Mesodermal cell (in vitro differentiated cells): ENCODE measurements around the gene RHOBTB3.

ENCODE experiments used
- H3K27ac ChIP-seq: 2 replicates; pipeline ENCODE4 v1.7.0; 2013; ENCODE audit warnings: mild to moderate bottlenecking, low read depth, low read length, moderate library complexity; ENCODE audit not compliant: severe bottlenecking
- H3K36me3 ChIP-seq: 2 replicates; pipeline ENCODE4 v1.7.1; 2013; ENCODE audit warnings: mild to moderate bottlenecking, low read length, moderate library complexity; ENCODE audit not compliant: control insufficient read depth, insufficient read depth
- H3K4me1 ChIP-seq: one replicate; pipeline ENCODE4 v1.7.1; 2013; ENCODE audit warnings: mild to moderate bottlenecking, low read length; ENCODE audit not compliant: insufficient read depth, control insufficient read depth, poor library complexity, severe bottlenecking
- H3K4me3 ChIP-seq: 2 replicates; pipeline ENCODE4 v1.7.0; 2013; ENCODE audit warnings: low read length, control low read depth, mild to moderate bottlenecking; ENCODE audit not compliant: insufficient read depth, poor library complexity, severe bottlenecking; ENCODE audit errors: extremely low read depth
- H3K9me3 ChIP-seq: 2 replicates; pipeline ENCODE4 v1.7.1; 2013; ENCODE audit warnings: mild to moderate bottlenecking, low read length, moderate library complexity; ENCODE audit not compliant: control insufficient read depth
- WGBS, 2 experiments: methylation state at CpG; one replicate each; pipeline ENCODE4 v1.1.5; 2013; ENCODE audit warnings: missing lambda C conversion rate in 2 of 2; ENCODE audit not compliant: insufficient coverage in 2 of 2; 5-methylcytosine and 5-hydroxymethylcytosine counted together

Gene RHOBTB3

GRCh38 chr5:95748133-95748532, 17.0 kb downstream of the RHOBTB3 start:
- peaks cover 78% of the 10 kb centered on the region for H3K36me3 ChIP-seq
- H3K4me3 ChIP-seq: no peak overlapping the region
- no peaks in the 10 kb centered on the region for H3K4me1 ChIP-seq
- WGBS, 2 experiments: 29 to 67% methylated on average over 1 of the region's 2 CpGs
- H3K27ac ChIP-seq: no peak overlapping the region
- no peaks in the 10 kb centered on the region for H3K9me3 ChIP-seq

- H3K4me1 ChIP-seq: peaks cover 12% of the 10 kb centered on the region
- no peak overlapping the region for H3K4me3 ChIP-seq
- peaks cover 80% of the 10 kb centered on the region for H3K36me3 ChIP-seq
- WGBS, 2 experiments: 70 to 100% methylated on average over 1 to 2 of the region's 2 CpGs
- no peaks in the 10 kb centered on the region for H3K9me3 ChIP-seq
- no peak overlapping the region for H3K27ac ChIP-seq
Observed at GRCh38 chr5:95754545-95754944, 23.4 kb downstream of the RHOBTB3 start.

- peak overlapping the region; percentile 13 for H3K27ac ChIP-seq
- peaks cover 62% of the 10 kb centered on the region for H3K36me3 ChIP-seq
- WGBS, 2 experiments: 79 to 87% methylated on average over 3 to 5 of the region's 10 CpGs
- no peak overlapping the region for H3K4me3 ChIP-seq
- peaks cover 37% of the 10 kb centered on the region for H3K4me1 ChIP-seq
- H3K9me3 ChIP-seq: no peaks in the 10 kb centered on the region
Observed at GRCh38 chr5:95759005-95759404, 27.9 kb downstream of the RHOBTB3 start.

GRCh38 chr5:95759634-95760033, 28.5 kb downstream of the RHOBTB3 start:
- H3K4me3 ChIP-seq: no peak overlapping the region
- peak overlapping the region; percentile 57 for H3K27ac ChIP-seq
- H3K36me3 ChIP-seq: peaks cover 58% of the 10 kb centered on the region
- no peaks in the 10 kb centered on the region for H3K9me3 ChIP-seq
- WGBS, 2 experiments: 100% methylated on average over 1 of the region's 2 CpGs; no CpG with 5 or more reads in 1 of the 2 experiments
- H3K4me1 ChIP-seq: peaks cover 37% of the 10 kb centered on the region

GRCh38 chr5:95760273-95761191, 29.4 kb downstream of the RHOBTB3 start:
- Histone ChIP-seq H3K27ac (peak overlapping the region; percentile 57), H3K4me3 (no peak overlapping the region), H3K9me3 (no peaks in the 10 kb centered on the region), H3K36me3 (peaks cover 60% of the 10 kb centered on the region), H3K4me1 (peaks cover 37% of the 10 kb centered on the region)
- 100% methylated on average over 3 of the region's 3 CpGs; no CpG with 5 or more reads in 1 of the 2 experiments for WGBS, 2 experiments

GRCh38 chr5:95761771-95762651, 30.9 kb downstream of the RHOBTB3 start:
- peaks cover 37% of the 10 kb centered on the region for H3K4me1 ChIP-seq
- H3K9me3 ChIP-seq: no peaks in the 10 kb centered on the region
- H3K27ac ChIP-seq: no peak overlapping the region
- H3K4me3 ChIP-seq: no peak overlapping the region
- H3K36me3 ChIP-seq: peaks cover 51% of the 10 kb centered on the region
- WGBS, 2 experiments: no CpG with 5 or more reads among the region's 1 CpG

- Histone ChIP-seq H3K4me1 (peaks cover 37% of the 10 kb centered on the region), H3K4me3 (no peak overlapping the region), H3K9me3 (no peaks in the 10 kb centered on the region), H3K36me3 (peaks cover 51% of the 10 kb centered on the region), H3K27ac (no peak overlapping the region)
- WGBS, 2 experiments: 98 to 100% methylated on average over 1 to 5 of the region's 5 CpGs
Observed at GRCh38 chr5:95762652-95763041, 31.5 kb downstream of the RHOBTB3 start.

GRCh38 chr5:95763941-95764340, 32.8 kb downstream of the RHOBTB3 start:
- H3K4me3 ChIP-seq: no peak overlapping the region
- H3K36me3 ChIP-seq: peaks cover 52% of the 10 kb centered on the region
- no peaks in the 10 kb centered on the region for H3K9me3 ChIP-seq
- H3K27ac ChIP-seq: no peak overlapping the region
- WGBS, 2 experiments: 100% methylated on average over 2 to 3 of the region's 6 CpGs
- peaks cover 29% of the 10 kb centered on the region for H3K4me1 ChIP-seq

- no peaks in the 10 kb centered on the region for H3K9me3 ChIP-seq
- no peak overlapping the region for H3K4me3 ChIP-seq
- peaks cover 65% of the 10 kb centered on the region for H3K36me3 ChIP-seq
- peaks cover 5% of the 10 kb centered on the region for H3K4me1 ChIP-seq
- WGBS, 2 experiments: 96 to 98% methylated on average over 9 of the region's 9 CpGs
- H3K27ac ChIP-seq: no peak overlapping the region
Observed at GRCh38 chr5:95768731-95769130, 37.6 kb downstream of the RHOBTB3 start.

- Histone ChIP-seq H3K9me3 (no peaks in the 10 kb centered on the region), H3K36me3 (peaks cover 51% of the 10 kb centered on the region), H3K4me1 (peaks cover 5% of the 10 kb centered on the region), H3K27ac (no peak overlapping the region), H3K4me3 (no peak overlapping the region)
- WGBS, 2 experiments: 91 to 94% methylated on average over 3 to 6 of the region's 8 CpGs
Observed at GRCh38 chr5:95770830-95771708, 39.9 kb downstream of the RHOBTB3 start.
